GM12878 (cell line): ENCODE results near the gene ORC4. TPM values are rescaled to one million over a fixed set of nuclear protein-coding genes. Genes with fewer than 3 reads are reported as not detected.
A peak's percentile ranks its signal among the peaks of the same experiment; 100 is the strongest.

ENCODE experiments used
- BRCA1 ChIP-seq: IDR thresholded peaks from 2 replicates; pipeline ENCODE4 v1.6.1; 2011; ENCODE audit warnings: low read depth, low read length, improper control_type of control experiment
- CHD4 ChIP-seq: fragments of 200-600 bp; sonication (generic); IDR thresholded peaks from 2 replicates; pipeline ENCODE4 v1.6.1; 2016; ENCODE audit warnings: mild to moderate bottlenecking
- EED ChIP-seq: sonication (generic); IDR thresholded peaks from 2 replicates; pipeline ENCODE4 v1.6.1; 2016; ENCODE audit warnings: antibody characterized with exemption, low read depth
- EZH2 ChIP-seq: IDR thresholded peaks from 2 replicates; pipeline ENCODE4 v1.6.1; 2012; ENCODE audit warnings: low read depth, mild to moderate bottlenecking, control low read depth, inconsistent platforms, low read length, borderline replicate concordance; ENCODE audit not compliant: control insufficient read depth
- MAX ChIP-seq: IDR thresholded peaks from 2 replicates; pipeline ENCODE4 v1.6.1; 2012; ENCODE audit warnings: low read depth, low read length, improper control_type of control experiment
- MTA2 ChIP-seq: fragments of 450-650 bp; IDR thresholded peaks from 2 replicates; pipeline ENCODE4 v1.6.1; 2016; ENCODE audit warnings: low read depth, mild to moderate bottlenecking, moderate library complexity
- NFXL1 ChIP-seq: fragments of 450-650 bp; IDR thresholded peaks from 2 replicates; pipeline ENCODE4 v1.6.1; 2017; ENCODE audit warnings: antibody characterized with exemption, mild to moderate bottlenecking, borderline replicate concordance
- NKRF ChIP-seq: fragments of 450-650 bp; conservative IDR thresholded peaks from 2 replicates; pipeline ENCODE4 v1.6.1; 2017; ENCODE audit warnings: mild to moderate bottlenecking, moderate library complexity
- PKNOX1 ChIP-seq: fragments of 450-650 bp; IDR thresholded peaks from 2 replicates; pipeline ENCODE4 v1.6.1; 2016; ENCODE audit warnings: mild to moderate bottlenecking
- PML ChIP-seq: IDR thresholded peaks from 2 replicates; pipeline ENCODE4 v1.6.1; 2012; ENCODE audit warnings: low read length, inconsistent platforms
- RUNX3 ChIP-seq: IDR thresholded peaks from 2 replicates; pipeline ENCODE4 v1.6.1; 2012; ENCODE audit warnings: low read length, inconsistent platforms
- SMAD1 ChIP-seq: fragments of 450-650 bp; IDR thresholded peaks from 2 replicates; pipeline ENCODE4 v1.6.1; 2018; ENCODE audit warnings: mild to moderate bottlenecking, low read depth; ENCODE audit not compliant: partially characterized antibody
- SMARCA5 ChIP-seq: fragments of 450-650 bp; IDR thresholded peaks from 2 replicates; pipeline ENCODE4 v1.6.1; 2017; ENCODE audit warnings: mild to moderate bottlenecking
- SP1 ChIP-seq: IDR thresholded peaks from one replicate; pipeline ENCODE4 v1.6.1; 2011; ENCODE audit warnings: low read depth, low read length
- SPI1 ChIP-seq: IDR thresholded peaks from 2 replicates; pipeline ENCODE4 v1.6.1; 2011; ENCODE audit warnings: low read depth, mild to moderate bottlenecking, low read length, moderate library complexity, borderline replicate concordance; ENCODE audit not compliant: insufficient read depth
- SREBF1 ChIP-seq: IDR thresholded peaks from 2 replicates; pipeline ENCODE4 v1.6.1; 2012; ENCODE audit warnings: mild to moderate bottlenecking, low read length
- YY1 ChIP-seq: IDR thresholded peaks from 2 replicates; pipeline ENCODE4 v1.6.1; 2011; ENCODE audit warnings: low read depth, mild to moderate bottlenecking, low read length
- ZBTB11 ChIP-seq: fragments of 450-650 bp; formaldehyde crosslinking; IDR thresholded peaks from 2 replicates; pipeline ENCODE4 v1.5.0; 2022; ENCODE audit warnings: mild to moderate bottlenecking, missing genetic modification characterization
- ZNF622 ChIP-seq: fragments of 450-650 bp; IDR thresholded peaks from 2 replicates; pipeline ENCODE4 v1.6.1; 2017; ENCODE audit warnings: mild to moderate bottlenecking, inconsistent platforms
- ZNF687 ChIP-seq: fragments of 450-650 bp; IDR thresholded peaks from 2 replicates; pipeline ENCODE4 v1.6.1; 2017; ENCODE audit warnings: mild to moderate bottlenecking, moderate library complexity
- polyA plus RNA-seq, 11 experiments: library from polyadenylated mRNA; depleted of rRNA in 4 of 11; unstranded in 6 of 11; stranded (reverse) in 5 of 11; fragments of >200 nt; fragmentation: Nextera tagmentation in 4 of 11; fragmentation: Illumina TruSeq in 1 of 11; extraction: Ambion mirVana in 4 of 11; extraction: Trizol in 1 of 11; gene quantifications; 1 replicate in 1 of 11; 2 replicates in 10 of 11; pipeline versions ENCODE4 v1.2.1 to v1.2.3, GENCODE V29; 2011 to 2016; ENCODE audit warnings: inconsistent platforms in 2 of 11, missing spikeins in 2 of 11, low read depth in 1 of 11
- total RNA-seq, 4 experiments: library from RNA; depleted of rRNA in 3 of 4; stranded (reverse); fragments of >200 nt in 3 of 4; fragmentation: Illumina TruSeq in 1 of 4; extraction: Trizol in 1 of 4; gene quantifications; 2 replicates each; pipeline versions ENCODE4 v1.2.1 to v1.2.3, GENCODE V29; 2013 to 2021

The ORC4 gene
- total and polyA plus RNA-seq, 10 of the 15 experiments (the other 5 are each of a cell fraction or from before 2014, with no cell fraction given), result 25.7 to 71.3 (median 52.1) TPM

GRCh38 chr2:148042219-148042618 lies 21.7 kb upstream of the ORC4 start (continued):
- TF ChIP-seq EZH2, result no peak
- no peak for TF ChIP-seq YY1
- no peak for TF ChIP-seq SREBF1
- no peak for TF ChIP-seq NKRF
- no peak for TF ChIP-seq PML
- TF ChIP-seq SMAD1, result peak; percentile 41
- TF ChIP-seq NFXL1, result no peak
- no peak for TF ChIP-seq ZBTB11 (CRISPR knock-in tag)
- peak; percentile 91 for TF ChIP-seq SPI1
- no peak for TF ChIP-seq EED
- no peak for TF ChIP-seq SP1
- TF ChIP-seq ZNF622, result no peak
- no peak for TF ChIP-seq CHD4
- TF ChIP-seq ZNF687, result no peak
- no peak for TF ChIP-seq MAX
- TF ChIP-seq BRCA1, result no peak
- TF ChIP-seq SMARCA5, result peak; percentile 33; the same call in 1 of the 2 replicates
- peak; percentile 61 for TF ChIP-seq RUNX3
- peak; percentile 87 for TF ChIP-seq MTA2
- TF ChIP-seq PKNOX1, result 0 out of 2 replicates have a peak, but pooled peaks have one; percentile 16
